IPS-18c (cell line): Measurements from ENCODE around the gene PCDHGC5.
A peak's percentile ranks its signal among the peaks of the same experiment; 100 is the strongest.

Experiments
- H3K4me3 ChIP-seq: 2 replicates; pipeline ENCODE4 v1.7.0; 2013; ENCODE audit warnings: low read depth, mild to moderate bottlenecking, low read length, moderate library complexity; ENCODE audit not compliant: insufficient read depth
- H3K9me3 ChIP-seq: one replicate; pipeline ENCODE4 v1.6.1; 2013; ENCODE audit warnings: mild to moderate bottlenecking, low read length, moderate library complexity; ENCODE audit not compliant: control insufficient read depth, insufficient read depth

The PCDHGC5 gene

DNA sequence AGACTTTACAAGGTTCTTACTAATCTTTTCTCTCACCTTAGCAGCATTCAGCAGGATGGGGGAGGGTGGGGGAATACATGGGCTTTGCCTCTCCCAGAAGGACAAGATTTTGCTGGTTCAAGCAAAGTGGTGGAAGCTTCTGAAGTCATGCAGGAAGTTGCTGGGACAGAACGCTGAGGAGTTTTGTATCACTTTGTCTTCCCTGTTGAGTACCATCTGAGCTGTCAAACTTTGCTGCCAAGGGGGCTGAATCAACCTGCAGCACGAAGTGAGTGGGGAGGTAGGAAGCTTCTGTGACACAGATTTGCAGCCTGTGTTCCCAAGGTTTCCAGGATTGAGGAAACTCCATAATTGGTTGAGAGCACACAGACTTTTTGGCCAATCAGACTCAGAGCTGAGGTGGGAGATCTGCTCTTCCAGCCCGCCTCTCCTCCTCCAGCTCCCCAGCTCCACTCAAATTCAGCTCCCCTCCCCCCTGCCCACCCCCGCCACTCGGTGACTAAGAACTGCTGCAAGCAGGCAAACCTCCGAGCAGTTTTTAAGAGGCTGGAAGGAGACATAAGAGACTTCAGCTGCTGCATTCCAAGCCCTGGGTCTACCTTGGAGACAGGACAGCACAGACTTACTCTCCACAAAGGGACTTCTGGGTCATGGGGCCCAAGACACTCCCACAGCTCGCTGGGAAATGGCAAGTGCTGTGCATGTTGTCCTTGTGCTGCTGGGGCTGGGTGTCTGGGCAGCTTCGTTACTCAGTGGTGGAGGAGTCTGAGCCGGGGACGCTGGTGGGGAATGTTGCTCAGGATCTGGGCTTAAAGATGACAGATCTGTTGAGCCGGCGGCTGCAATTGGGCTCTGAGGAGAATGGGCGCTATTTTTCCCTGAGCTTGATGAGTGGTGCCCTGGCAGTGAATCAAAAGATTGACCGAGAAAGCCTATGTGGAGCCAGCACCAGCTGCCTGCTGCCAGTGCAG, at the start of gene PCDHGC5:
Gene PCDHGC5 (plus strand): TSS at position 491 of the 971 bp plus-strand sequence. CDS start 160 bp downstream, at position 651.
- no peak within 1 kb of the TSS for H3K4me3 ChIP-seq

DNA sequence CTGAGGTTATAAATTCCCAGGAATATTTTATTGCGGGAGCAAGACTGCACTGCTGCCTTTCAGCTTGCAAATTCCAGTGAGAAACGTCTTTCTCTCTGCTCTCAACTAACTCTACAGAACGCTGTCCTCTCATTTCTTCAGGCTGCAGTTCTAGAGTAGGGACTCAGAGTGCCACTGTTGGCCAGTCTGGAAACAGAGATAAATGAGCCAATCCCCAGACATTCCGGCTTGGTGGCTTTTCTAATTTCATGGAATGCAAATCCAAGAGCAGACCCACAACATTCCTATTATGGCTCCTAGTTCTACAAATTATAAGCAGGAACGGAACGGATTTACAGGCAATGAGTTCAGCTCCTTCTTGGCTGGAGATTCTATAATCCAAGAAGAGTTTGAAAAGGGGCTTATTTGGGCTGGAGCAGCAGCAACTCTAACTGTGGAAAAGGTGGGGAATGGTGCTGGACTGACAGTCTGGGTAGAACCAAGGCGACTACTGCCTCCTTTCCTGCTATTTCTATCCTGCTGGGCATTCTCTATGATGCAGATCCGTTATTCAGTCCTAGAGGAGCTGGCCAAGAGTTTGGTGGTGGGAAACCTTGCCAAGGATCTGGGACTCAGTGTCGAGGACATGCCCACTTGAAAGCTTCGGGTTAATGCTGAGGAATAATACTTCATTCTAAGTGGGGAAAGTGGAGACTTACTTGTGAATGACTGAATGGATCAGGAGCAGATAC, 49.3 kb upstream of the PCDHGC5 start:
- no peak overlapping the region for H3K4me3 ChIP-seq
- H3K9me3 ChIP-seq = peaks cover 2% of the 10 kb centered on the region

More for the DNA sequence above, at the start of gene PCDHGC5:
- H3K9me3 ChIP-seq = peaks cover 7% of the 10 kb centered on the region

DNA sequence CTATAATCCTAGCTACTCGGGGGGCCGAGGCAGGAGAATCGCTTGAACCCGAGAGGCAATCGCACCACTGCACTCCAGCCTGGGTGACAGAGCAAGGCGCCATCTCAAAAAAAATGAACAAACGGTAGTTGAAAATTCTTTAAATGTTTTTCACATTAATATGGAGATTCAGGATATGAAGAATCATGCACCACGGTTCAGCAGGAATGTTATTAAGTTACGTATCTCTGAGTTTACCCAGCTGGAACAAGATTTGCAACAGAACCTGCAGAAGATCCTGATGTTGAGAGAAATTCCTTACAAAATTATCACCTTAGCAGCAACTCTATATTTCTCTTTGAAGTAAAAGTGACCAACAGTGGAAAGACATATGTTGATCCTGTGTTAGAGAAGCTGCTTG, 48.5 kb upstream of the PCDHGC5 start:
- no peak overlapping the region for H3K4me3 ChIP-seq
- H3K9me3 ChIP-seq = peaks cover 2% of the 10 kb centered on the region

DNA sequence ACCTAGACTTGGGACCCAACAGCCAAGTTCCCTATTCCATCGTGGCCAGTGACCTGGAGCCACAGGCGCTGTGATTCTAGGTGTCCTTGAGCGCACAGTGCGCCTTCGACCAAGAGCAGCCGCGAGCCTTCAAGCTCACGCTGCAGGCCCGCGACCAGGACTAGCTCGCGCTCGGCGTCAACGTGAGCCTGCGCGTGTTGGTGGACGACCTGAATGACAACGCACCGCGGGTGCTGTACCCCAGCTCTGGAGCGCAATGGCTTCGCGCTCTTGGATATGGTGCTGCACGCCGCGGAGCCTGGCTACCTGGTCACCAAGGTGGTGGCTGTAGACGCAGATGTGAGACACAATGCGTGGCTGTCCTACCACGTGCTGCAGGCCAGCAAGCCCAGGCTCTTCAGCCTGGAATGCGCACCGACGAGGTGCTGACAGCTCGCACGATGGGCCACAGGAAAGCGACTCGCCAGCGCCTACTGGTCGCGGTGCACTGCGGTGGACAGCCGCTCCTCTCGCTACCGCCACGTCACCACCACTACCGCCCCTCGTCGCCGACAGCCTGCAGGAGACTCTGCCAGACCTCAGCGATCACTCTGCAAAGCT, 47.2 kb upstream of the PCDHGC5 start:
- peaks cover 2% of the 10 kb centered on the region for H3K9me3 ChIP-seq
- H3K4me3 ChIP-seq = no peak overlapping the region

DNA sequence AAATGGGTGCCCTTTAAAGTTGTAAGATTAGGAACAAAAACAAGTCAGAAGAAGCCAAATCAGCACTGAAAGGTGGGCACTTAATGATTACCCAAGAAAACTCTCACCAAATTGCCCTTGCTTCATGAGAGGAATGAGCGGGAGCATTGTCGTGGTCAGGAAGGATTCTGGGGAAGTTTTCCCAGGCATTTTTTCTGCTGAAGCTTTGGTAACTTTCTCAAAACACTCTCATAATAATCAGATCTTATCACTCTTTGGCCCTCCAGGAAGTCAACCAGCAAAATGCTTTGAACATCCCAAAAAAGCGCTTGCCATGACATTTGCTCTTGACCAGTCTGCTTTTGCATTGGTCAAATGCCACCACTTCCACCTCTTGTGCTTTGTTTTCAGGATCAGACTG, 23.5 kb upstream of the PCDHGC5 start:
- H3K4me3 ChIP-seq = no peak overlapping the region
- H3K9me3 ChIP-seq = no peaks in the 10 kb centered on the region

DNA sequence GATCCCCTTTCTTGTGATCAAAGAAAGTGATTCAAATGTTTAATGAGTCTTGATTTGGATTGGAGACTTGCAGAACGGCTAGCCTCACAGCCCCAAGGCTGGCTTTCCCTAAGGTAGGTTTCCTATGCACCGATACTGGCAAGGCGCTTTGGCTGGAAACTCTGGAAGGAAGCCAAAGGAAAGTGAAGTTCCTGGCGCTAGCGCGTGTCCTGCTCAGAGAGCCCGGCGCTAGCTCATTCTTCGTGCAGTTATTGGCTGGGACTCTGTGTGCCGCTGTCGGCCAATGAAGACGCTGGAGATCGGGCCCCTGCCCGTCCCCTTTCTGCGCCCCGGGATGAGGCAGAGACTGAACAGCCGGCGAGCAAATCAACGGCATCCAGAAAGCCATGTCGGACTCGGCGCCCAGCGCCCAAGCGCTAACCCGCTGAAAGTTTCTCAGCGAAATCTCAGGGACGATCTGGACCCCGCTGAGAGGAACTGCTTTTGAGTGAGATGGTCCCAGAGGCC, 13.2 kb upstream of the PCDHGC5 start, which contains the start of gene PCDHGC3:
Gene PCDHGC3 (plus strand): TSS at position 342 of the 507 bp plus-strand sequence. CDS start 151 bp downstream, at position 493.
- Histone ChIP-seq H3K4me3 (peak within 1 kb of the TSS; percentile 65), H3K9me3 (peaks cover 2% of the 10 kb centered on the region)

DNA sequence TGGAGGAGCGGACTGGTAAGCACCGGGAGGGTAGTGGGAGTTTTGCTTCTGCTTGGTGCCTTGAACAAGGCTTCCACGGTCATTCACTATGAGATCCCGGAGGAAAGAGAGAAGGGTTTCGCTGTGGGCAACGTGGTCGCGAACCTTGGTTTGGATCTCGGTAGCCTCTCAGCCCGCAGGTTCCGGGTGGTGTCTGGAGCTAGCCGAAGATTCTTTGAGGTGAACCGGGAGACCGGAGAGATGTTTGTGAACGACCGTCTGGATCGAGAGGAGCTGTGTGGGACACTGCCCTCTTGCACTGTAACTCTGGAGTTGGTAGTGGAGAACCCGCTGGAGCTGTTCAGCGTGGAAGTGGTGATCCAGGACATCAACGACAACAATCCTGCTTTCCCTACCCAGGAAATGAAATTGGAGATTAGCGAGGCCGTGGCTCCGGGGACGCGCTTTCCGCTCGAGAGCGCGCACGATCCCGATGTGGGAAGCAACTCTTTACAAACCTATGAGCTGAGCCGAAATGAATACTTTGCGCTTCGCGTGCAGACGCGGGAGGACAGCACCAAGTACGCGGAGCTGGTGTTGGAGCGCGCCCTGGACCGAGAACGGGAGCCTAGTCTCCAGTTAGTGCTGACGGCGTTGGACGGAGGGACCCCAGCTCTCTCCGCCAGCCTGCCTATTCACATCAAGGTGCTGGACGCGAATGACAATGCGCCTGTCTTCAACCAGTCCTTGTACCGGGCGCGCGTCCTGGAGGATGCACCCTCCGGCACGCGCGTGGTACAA, 12.6 kb upstream of the PCDHGC5 start:
- H3K4me3 ChIP-seq = peak overlapping the region; percentile 65

DNA sequence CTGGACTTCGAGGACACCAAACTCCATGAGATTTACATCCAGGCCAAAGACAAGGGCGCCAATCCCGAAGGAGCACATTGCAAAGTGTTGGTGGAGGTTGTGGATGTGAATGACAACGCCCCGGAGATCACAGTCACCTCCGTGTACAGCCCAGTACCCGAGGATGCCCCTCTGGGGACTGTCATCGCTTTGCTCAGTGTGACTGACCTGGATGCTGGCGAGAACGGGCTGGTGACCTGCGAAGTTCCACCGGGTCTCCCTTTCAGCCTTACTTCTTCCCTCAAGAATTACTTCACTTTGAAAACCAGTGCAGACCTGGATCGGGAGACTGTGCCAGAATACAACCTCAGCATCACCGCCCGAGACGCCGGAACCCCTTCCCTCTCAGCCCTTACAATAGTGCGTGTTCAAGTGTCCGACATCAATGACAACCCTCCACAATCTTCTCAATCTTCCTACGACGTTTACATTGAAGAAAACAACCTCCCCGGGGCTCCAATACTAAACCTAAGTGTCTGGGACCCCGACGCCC, 11.8 kb upstream of the PCDHGC5 start:
- Histone ChIP-seq H3K4me3 (0 out of 2 replicates have a peak overlapping the region, but pooled peaks have one; percentile 65), H3K9me3 (no peaks in the 10 kb centered on the region)

More for the DNA sequence above, 12.6 kb upstream of the PCDHGC5 start:
- no peaks in the 10 kb centered on the region for H3K9me3 ChIP-seq

DNA sequence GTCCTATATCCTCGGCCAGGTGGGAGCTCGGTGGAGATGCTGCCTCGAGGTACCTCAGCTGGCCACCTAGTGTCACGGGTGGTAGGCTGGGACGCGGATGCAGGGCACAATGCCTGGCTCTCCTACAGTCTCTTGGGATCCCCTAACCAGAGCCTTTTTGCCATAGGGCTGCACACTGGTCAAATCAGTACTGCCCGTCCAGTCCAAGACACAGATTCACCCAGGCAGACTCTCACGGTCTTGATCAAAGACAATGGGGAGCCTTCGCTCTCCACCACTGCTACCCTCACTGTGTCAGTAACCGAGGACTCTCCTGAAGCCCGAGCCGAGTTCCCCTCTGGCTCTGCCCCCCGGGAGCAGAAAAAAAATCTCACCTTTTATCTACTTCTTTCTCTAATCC, 11.1 kb upstream of the PCDHGC5 start:
- no peak overlapping the region for H3K4me3 ChIP-seq

DNA sequence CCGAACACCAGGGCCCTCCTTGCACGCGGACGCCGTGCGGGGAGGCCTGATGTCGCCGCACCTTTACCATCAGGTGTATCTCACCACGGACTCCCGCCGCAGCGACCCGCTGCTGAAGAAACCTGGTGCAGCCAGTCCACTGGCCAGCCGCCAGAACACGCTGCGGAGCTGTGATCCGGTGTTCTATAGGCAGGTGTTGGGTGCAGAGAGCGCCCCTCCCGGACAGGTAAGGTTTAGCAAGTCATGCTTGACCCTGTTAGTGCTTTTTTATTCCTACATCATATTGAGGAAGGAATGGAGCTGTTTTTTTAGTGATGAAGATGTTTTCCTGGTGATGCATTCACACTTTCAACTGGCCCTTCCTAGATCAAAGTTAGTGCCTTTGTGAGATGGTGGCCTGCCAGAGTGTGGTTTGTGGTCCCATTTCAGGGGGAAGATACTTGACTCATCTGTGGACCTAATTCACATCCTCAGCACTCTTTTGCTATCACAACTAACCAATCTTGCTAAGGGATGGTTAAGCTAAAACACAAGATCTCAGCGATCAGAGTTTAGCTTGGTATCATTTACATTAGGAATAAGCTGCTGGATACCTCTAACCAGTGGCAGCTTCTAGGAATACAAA, 10.4 kb upstream of the PCDHGC5 start:
- no peak overlapping the region for H3K4me3 ChIP-seq
- no peaks in the 10 kb centered on the region for H3K9me3 ChIP-seq

More for the DNA sequence above, 11.1 kb upstream of the PCDHGC5 start:
- H3K9me3 ChIP-seq = no peaks in the 10 kb centered on the region

DNA sequence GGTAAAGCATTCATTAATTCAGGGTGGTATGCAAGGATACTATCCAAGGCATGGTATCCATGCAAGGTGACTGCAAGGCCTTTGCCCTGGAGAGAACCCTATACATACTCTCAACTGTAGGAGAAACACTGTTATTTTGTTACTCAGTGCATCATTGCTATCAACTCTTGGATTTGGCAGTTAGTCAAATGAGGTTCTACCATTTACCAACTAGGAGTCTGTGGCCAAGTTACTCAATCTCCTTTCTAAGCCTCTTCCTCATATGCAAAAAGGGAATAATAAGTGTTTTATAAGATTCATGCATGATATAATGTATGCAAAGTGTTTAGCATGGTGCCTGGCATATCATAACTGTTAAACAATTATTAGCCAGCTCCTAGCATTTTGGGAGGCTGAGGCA, 9.1 kb upstream of the PCDHGC5 start:
- Histone ChIP-seq H3K9me3 (no peaks in the 10 kb centered on the region), H3K4me3 (no peak overlapping the region)

DNA sequence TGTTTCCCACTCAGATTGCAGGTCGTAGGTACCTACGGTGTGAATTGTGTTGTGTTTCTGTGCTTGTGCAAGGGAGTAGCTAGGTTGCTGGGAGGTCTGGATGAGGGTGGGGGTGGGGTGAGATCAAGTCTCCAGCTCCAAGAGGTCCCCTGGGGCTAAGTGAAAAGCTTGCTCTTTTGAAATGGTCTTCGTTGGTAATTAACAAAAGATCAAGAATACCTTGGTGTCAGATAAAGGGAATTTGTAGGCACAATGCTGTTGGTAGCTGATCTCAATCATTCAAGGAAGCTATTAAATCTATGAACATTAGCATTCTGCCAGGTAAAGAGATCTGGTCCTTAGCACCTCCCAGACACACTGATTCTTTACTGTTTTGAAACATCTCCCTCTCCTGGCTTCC, 5.0 kb upstream of the PCDHGC5 start:
- no peaks in the 10 kb centered on the region for H3K9me3 ChIP-seq
- peak overlapping the region; percentile 32; the same call in 1 of the 2 replicates for H3K4me3 ChIP-seq

DNA sequence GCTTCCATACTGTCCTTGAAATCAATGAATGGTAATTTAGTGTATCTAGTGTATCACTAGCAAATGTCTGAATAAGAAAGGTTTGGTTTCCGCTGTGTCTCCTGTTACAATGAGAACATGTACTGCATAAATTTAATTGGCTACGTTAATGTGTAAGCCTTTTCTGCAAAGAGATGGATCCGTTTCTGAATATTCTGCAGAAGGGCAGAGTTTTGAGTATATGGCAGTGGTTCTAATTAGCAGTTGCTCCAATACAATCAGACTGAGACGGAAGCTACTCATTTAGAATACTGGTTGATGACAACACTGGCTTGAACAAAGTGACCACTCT, 4.6 kb upstream of the PCDHGC5 start:
- Histone ChIP-seq H3K4me3 (peak overlapping the region; percentile 32), H3K9me3 (peaks cover 2% of the 10 kb centered on the region)

DNA sequence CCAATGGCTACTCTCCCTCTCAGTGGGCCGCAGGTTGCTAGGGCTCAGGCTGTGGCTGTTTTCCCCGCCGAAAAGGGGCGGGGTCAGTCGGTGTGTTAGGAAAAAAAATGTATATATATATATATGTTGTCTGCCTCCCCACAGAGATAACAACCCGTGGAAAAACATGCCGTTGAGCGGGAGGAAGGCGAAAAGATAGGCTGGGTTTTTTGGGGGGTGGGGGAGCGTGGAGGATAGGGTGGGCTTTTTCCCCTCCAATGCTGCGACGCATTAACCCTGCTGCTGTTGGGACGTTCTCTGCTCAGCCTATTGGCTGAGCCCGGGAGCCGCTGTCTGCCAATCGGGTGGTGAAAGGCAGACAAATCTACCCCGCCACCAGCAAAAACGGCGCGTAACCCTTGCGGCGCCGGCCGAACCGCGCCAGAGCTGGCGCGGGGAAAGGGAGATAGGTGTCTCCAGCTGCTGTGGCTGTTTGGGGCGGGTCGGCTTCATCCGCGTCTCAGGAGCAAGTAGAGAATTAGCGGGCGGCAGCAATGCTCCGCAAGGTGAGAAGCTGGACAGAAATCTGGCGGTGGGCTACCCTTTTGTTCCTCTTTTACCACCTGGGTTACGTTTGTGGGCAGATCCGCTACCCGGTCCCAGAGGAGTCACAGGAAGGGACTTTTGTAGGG, 4.1 kb upstream of the PCDHGC5 start, which contains the start of gene PCDHGC4:
Gene PCDHGC4 (plus strand): TSS at position 390 of the 671 bp plus-strand sequence. CDS start 144 bp downstream, at position 534.
- peaks cover 2% of the 10 kb centered on the region for H3K9me3 ChIP-seq
- H3K4me3 ChIP-seq = peak within 1 kb of the TSS; percentile 32

DNA sequence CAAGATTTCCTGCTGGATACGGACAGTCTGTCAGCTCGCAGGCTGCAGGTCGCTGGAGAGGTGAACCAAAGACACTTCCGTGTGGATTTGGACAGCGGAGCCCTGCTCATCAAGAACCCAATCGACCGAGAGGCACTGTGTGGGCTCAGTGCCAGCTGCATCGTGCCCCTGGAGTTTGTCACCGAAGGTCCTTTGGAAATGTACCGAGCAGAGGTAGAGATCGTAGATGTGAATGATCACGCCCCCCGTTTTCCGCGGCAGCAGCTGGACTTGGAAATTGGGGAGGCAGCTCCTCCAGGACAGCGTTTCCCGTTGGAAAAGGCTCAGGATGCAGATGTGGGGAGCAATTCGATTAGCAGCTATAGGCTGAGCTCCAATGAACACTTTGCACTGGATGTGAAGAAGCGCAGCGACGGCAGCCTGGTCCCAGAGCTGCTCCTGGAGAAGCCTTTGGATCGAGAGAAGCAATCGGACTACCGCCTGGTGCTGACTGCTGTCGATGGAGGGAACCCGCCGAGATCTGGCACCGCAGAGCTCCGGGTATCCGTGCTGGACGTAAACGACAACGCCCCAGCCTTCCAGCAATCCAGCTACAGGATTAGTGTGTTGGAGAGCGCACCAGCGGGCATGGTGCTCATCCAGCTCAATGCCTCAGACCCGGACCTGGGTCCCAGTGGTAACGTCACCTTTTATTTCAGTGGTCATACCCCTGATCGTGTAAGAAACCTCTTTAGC, 3.4 kb upstream of the PCDHGC5 start:
- Histone ChIP-seq H3K4me3 (peak overlapping the region; percentile 32), H3K9me3 (peaks cover 2% of the 10 kb centered on the region)
